Esophagus squamous epithelium (tissue), 5 donors: ENCODE measurements around the gene SLC39A10. TPM values are rescaled to one million over a fixed set of nuclear protein-coding genes. Genes with fewer than 3 reads are reported as not detected.

Source experiments
- DNase-seq: peaks from one replicate; lab custom pipeline; 2025; lab: John Stamatoyannopoulos, UW
- H3K27ac ChIP-seq, 4 donors: fragments of 200-600 bp; sonication (generic); one replicate each; pipeline ENCODE4 v1.5.1; 2016 to 2019; ENCODE audit warnings: mild to moderate bottlenecking in 1 of 4
- H3K27me3 ChIP-seq, 4 donors: fragments of 200-600 bp; sonication (generic); 1 replicate in 3 of 4; 2 replicates in 1 of 4; pipeline versions ENCODE4 v1.5.1 to v1.6.0; 2017 to 2021; ENCODE audit warnings: antibody characterized with exemption in 1 of 4
- H3K36me3 ChIP-seq, 3 donors: fragments of 200-600 bp; sonication (generic); one replicate each; pipeline ENCODE4 v1.5.1; 2016 to 2019
- H3K4me1 ChIP-seq, 3 donors: fragments of 200-600 bp; sonication (generic); one replicate each; pipeline ENCODE4 v1.5.1; 2017 to 2019
- H3K4me3 ChIP-seq, 4 donors: fragments of 200-600 bp; sonication (generic); 1 replicate in 3 of 4; 2 replicates in 1 of 4; pipeline ENCODE4 v1.5.1; 2016 to 2019; ENCODE audit warnings: mild to moderate bottlenecking in 2 of 4, moderate library complexity in 1 of 4
- H3K9me3 ChIP-seq, 3 donors: fragments of 200-600 bp; sonication (generic); one replicate each; pipeline ENCODE4 v1.5.1; 2016 to 2019
- POLR2A ChIP-seq, 4 donors: fragments of 450-650 bp; IDR thresholded peaks; one replicate each; pipeline ENCODE4 v1.6.1; 2017; ENCODE audit warnings: antibody characterized with exemption in 4 of 4, mild to moderate bottlenecking in 4 of 4, moderate library complexity in 3 of 4
- WGBS, 2 donors: methylation state at CpG; one replicate each; pipeline ENCODE4 v1.1.5; 2018; 5-methylcytosine and 5-hydroxymethylcytosine counted together
- intact Hi-C: fragments of 100-400 bp; cut with DNase I; formaldehyde crosslinking; loops from one replicate; pipeline ENCODE4 v1.15.0; 2022
- total RNA-seq, 4 donors: library from RNA; depleted of rRNA; stranded (reverse); fragments of >200 nt; gene quantifications; one replicate each; pipeline ENCODE4 v1.1.0, GENCODE V29; 2016
- TF ChIP-seq, protein P1 (sequence below), 6 experiments: fragments of 450-650 bp in 4 of 6; fragments of 200-600 bp in 2 of 6; sonication (generic) in 2 of 6; IDR thresholded peaks; one replicate each; pipeline ENCODE4 v1.5.1; 2016 to 2019; ENCODE audit warnings: antibody characterized with exemption in 6 of 6, mild to moderate bottlenecking in 4 of 6, moderate library complexity in 4 of 6
- donor health status: DM: yes; HTN: yes; CAD: no.

SLC39A10 gene
- total RNA-seq, 4 donors from 2014 or later: 2.0 to 15.3 (median 9.3) TPM

DNA sequence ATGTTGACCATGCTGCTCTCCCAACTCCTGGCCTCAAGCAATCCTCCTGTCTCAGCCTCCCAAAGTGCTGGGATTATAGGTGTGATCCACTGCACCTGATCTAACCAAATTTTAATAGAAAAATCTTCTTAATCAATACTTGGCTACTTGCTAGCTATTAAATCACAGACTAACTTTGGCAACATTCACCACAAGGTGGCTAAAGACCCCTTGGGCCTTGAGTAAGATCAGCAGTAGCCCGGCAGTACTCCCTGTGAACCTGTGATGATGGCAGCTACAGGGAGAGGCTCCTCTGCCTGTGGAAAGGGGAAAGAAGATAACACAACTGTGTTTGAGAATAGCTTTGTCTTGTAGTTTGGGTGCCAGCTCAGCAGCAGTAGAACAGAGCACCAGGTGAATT, 102.9 kb downstream of the SLC39A10 start:
- 100% methylated on average over 1 of the region's 1 CpG; no CpG with 5 or more reads in 1 of the 2 donors for WGBS, 2 donors
- Histone ChIP-seq H3K9me3 (no peaks in the 10 kb centered on the region), H3K27me3 (no peaks in the 10 kb centered on the region), H3K4me3 (no peak overlapping the region), H3K36me3 (no peaks in the 10 kb centered on the region), H3K27ac (no peak overlapping the region), H3K4me1 (peaks cover 0 to 12% (median 4%) of the 10 kb centered on the region in 3 donors)
- TF ChIP-seq POLR2A (IDR thresholded peaks at IDR 0.05): no peak
- TF ChIP-seq, protein P1, sequence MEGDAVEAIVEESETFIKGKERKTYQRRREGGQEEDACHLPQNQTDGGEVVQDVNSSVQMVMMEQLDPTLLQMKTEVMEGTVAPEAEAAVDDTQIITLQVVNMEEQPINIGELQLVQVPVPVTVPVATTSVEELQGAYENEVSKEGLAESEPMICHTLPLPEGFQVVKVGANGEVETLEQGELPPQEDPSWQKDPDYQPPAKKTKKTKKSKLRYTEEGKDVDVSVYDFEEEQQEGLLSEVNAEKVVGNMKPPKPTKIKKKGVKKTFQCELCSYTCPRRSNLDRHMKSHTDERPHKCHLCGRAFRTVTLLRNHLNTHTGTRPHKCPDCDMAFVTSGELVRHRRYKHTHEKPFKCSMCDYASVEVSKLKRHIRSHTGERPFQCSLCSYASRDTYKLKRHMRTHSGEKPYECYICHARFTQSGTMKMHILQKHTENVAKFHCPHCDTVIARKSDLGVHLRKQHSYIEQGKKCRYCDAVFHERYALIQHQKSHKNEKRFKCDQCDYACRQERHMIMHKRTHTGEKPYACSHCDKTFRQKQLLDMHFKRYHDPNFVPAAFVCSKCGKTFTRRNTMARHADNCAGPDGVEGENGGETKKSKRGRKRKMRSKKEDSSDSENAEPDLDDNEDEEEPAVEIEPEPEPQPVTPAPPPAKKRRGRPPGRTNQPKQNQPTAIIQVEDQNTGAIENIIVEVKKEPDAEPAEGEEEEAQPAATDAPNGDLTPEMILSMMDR (IDR thresholded peaks at IDR 0.05): no peak
- no peak for DNase-seq
- intact Hi-C loops: no loop called here

DNA sequence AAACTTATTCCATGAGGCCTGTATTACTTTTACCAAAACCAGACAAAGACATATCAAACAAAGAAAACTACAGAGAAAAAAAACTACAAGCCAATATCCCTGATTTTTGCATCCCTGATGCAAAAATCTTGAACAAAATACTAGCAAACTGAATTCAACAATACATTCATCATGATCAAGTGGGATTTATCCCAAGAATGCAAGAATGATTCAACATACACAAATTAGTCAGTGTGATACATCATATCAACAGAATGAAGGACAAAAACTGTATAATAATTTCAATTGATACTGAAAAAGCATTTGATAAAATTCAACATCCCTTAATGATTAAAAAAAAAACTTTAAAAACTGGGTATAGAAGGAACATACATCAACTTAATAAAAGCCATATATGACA, 106.8 kb downstream of the SLC39A10 start:
- TF ChIP-seq, protein P1 (IDR thresholded peaks at IDR 0.05): no peak
- no peak for TF ChIP-seq POLR2A (IDR thresholded peaks at IDR 0.05)
- Histone ChIP-seq H3K27ac (no peak overlapping the region), H3K4me1 (no peaks in the 10 kb centered on the region), H3K9me3 (no peaks in the 10 kb centered on the region), H3K36me3 (no peaks in the 10 kb centered on the region), H3K4me3 (no peak overlapping the region), H3K27me3 (no peaks in the 10 kb centered on the region)
- intact Hi-C loops: no loop called here
- no peak for DNase-seq

GRCh38 chr2:195766691-195767090, 109.7 kb downstream of the SLC39A10 start:
- TF ChIP-seq POLR2A (IDR thresholded peaks at IDR 0.05): no peak
- TF ChIP-seq, protein P1 (IDR thresholded peaks at IDR 0.05): no peak
- DNase-seq: no peak
- no peak overlapping the region for H3K4me3 ChIP-seq
- no peaks in the 10 kb centered on the region for H3K9me3 ChIP-seq
- H3K27ac ChIP-seq: no peak overlapping the region
- H3K27me3 ChIP-seq: no peaks in the 10 kb centered on the region
- H3K36me3 ChIP-seq: no peaks in the 10 kb centered on the region
- intact Hi-C loops: no loop called here
- no peaks in the 10 kb centered on the region for H3K4me1 ChIP-seq
- WGBS, 2 donors: 91 to 97% methylated on average over 1 of the region's 1 CpG

GRCh38 chr2:195768431-195768830, 111.4 kb downstream of the SLC39A10 start:
- Histone ChIP-seq H3K27me3 (no peaks in the 10 kb centered on the region), H3K4me3 (no peak overlapping the region), H3K9me3 (no peaks in the 10 kb centered on the region), H3K27ac (no peak overlapping the region), H3K4me1 (no peaks in the 10 kb centered on the region), H3K36me3 (no peaks in the 10 kb centered on the region)
- TF ChIP-seq POLR2A (IDR thresholded peaks at IDR 0.05): no peak
- TF ChIP-seq, protein P1 (IDR thresholded peaks at IDR 0.05): no peak
- 62 to 66% methylated on average over 2 of the region's 2 CpGs for WGBS, 2 donors
- intact Hi-C loops: no loop called here
- no peak for DNase-seq

DNA sequence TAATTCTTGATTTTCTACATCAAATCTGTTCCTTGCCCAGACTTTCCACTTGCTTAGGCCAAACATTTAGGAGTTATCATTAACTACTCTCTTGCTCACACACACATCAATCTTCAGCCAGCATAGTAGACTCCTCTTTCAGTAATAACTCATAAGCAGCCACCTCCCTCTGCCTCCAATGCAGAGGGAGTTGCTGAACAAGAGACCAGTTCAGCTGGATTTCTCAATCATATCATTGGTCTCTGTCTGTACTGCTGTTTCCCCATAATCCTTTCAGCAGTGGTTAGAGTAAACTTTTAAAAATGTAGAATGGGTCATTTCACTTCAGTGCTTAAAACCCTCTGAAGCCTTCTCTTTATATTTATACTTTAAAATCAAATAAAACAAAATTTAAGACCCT, 112.9 kb downstream of the SLC39A10 start:
- Histone ChIP-seq H3K27me3 (no peaks in the 10 kb centered on the region), H3K4me1 (no peaks in the 10 kb centered on the region), H3K9me3 (no peaks in the 10 kb centered on the region), H3K4me3 (no peak overlapping the region), H3K36me3 (no peaks in the 10 kb centered on the region), H3K27ac (no peak overlapping the region)
- no peak for DNase-seq
- intact Hi-C loops: no loop called here
- TF ChIP-seq, protein P1 (IDR thresholded peaks at IDR 0.05): no peak
- no peak for TF ChIP-seq POLR2A (IDR thresholded peaks at IDR 0.05)
